IMR-90 (cell line): ENCODE measurements around the gene KRT8.

Source experiments
- BHLHE40 ChIP-seq: fragments of 150-350 bp; IDR thresholded peaks from 2 replicates; pipeline ENCODE4 v1.6.1; 2016; ENCODE audit warnings: mild to moderate bottlenecking, low read depth, low read length
- MXI1 ChIP-seq: IDR thresholded peaks from 2 replicates; pipeline ENCODE4 v1.6.1; 2012; ENCODE audit warnings: low read depth, mild to moderate bottlenecking, low read length, moderate library complexity, borderline replicate concordance
- NFE2L2 ChIP-seq: fragments of 150-350 bp; IDR thresholded peaks from 2 replicates; pipeline ENCODE4 v1.6.1; 2016; ENCODE audit warnings: low read depth, mild to moderate bottlenecking, low read length
- POLR2A ChIP-seq: IDR thresholded peaks from 2 replicates; pipeline ENCODE4 v1.6.1; 2012; ENCODE audit warnings: mild to moderate bottlenecking, low read depth, low read length
- RAD21 ChIP-seq: IDR thresholded peaks from 2 replicates; pipeline ENCODE4 v1.6.1; 2012; ENCODE audit warnings: low read length, improper control_type of control experiment
- RCOR1 ChIP-seq: IDR thresholded peaks from 2 replicates; pipeline ENCODE4 v1.6.1; 2012; ENCODE audit warnings: mild to moderate bottlenecking, low read length, improper control_type of control experiment; ENCODE audit not compliant: insufficient replicate concordance
- SMC3 ChIP-seq: fragments of 150-350 bp; IDR thresholded peaks from 2 replicates; pipeline ENCODE4 v1.6.1; 2016; ENCODE audit warnings: low read depth, mild to moderate bottlenecking, antibody characterized with exemption, low read length, moderate library complexity
- TF ChIP-seq, protein P1 (sequence below): conservative IDR thresholded peaks from 2 replicates; pipeline ENCODE4 v1.5.1; 2012; ENCODE audit warnings: mild to moderate bottlenecking, low read depth, low read length, improper control_type of control experiment
- TF ChIP-seq, protein P2 (sequence below): fragments of 150-350 bp; IDR thresholded peaks from 2 replicates; pipeline ENCODE4 v1.6.1; 2017; ENCODE audit warnings: mild to moderate bottlenecking, antibody characterized with exemption, low read length, low read depth
- TF ChIP-seq, protein P3 (sequence below): fragments of 150-350 bp; IDR thresholded peaks from 2 replicates; pipeline ENCODE4 v1.6.1; 2016; ENCODE audit warnings: low read depth, mild to moderate bottlenecking, low read length, moderate library complexity, borderline replicate concordance

DNA sequence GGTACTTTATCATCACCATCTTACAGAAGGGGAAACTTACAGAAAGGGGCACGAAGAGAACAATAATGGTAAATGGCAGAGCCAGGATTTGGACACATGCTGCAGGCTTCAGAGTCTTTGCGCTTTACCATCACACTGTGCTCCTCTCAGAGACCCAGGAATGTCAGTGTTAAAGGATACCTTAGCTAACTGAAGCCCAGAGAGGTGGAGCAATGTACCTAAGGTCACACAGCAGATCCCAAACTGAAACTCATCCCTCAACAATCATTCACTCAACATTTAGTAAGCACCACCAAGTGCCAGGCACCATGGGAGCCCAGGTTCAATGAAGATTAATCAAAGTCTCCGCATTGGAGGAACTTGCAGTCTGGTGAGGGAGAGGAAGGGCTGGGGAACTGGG lies 48.1 kb downstream of the KRT8 start:
- TF ChIP-seq, protein P1, sequence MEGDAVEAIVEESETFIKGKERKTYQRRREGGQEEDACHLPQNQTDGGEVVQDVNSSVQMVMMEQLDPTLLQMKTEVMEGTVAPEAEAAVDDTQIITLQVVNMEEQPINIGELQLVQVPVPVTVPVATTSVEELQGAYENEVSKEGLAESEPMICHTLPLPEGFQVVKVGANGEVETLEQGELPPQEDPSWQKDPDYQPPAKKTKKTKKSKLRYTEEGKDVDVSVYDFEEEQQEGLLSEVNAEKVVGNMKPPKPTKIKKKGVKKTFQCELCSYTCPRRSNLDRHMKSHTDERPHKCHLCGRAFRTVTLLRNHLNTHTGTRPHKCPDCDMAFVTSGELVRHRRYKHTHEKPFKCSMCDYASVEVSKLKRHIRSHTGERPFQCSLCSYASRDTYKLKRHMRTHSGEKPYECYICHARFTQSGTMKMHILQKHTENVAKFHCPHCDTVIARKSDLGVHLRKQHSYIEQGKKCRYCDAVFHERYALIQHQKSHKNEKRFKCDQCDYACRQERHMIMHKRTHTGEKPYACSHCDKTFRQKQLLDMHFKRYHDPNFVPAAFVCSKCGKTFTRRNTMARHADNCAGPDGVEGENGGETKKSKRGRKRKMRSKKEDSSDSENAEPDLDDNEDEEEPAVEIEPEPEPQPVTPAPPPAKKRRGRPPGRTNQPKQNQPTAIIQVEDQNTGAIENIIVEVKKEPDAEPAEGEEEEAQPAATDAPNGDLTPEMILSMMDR, result no peak
- TF ChIP-seq, protein P2, sequence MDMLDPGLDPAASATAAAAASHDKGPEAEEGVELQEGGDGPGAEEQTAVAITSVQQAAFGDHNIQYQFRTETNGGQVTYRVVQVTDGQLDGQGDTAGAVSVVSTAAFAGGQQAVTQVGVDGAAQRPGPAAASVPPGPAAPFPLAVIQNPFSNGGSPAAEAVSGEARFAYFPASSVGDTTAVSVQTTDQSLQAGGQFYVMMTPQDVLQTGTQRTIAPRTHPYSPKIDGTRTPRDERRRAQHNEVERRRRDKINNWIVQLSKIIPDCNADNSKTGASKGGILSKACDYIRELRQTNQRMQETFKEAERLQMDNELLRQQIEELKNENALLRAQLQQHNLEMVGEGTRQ, result no peak
- no peak for TF ChIP-seq POLR2A
- TF ChIP-seq BHLHE40, result no peak
- TF ChIP-seq SMC3, result no peak
- TF ChIP-seq RCOR1, result no peak
- no peak for TF ChIP-seq NFE2L2
- TF ChIP-seq, protein P3, sequence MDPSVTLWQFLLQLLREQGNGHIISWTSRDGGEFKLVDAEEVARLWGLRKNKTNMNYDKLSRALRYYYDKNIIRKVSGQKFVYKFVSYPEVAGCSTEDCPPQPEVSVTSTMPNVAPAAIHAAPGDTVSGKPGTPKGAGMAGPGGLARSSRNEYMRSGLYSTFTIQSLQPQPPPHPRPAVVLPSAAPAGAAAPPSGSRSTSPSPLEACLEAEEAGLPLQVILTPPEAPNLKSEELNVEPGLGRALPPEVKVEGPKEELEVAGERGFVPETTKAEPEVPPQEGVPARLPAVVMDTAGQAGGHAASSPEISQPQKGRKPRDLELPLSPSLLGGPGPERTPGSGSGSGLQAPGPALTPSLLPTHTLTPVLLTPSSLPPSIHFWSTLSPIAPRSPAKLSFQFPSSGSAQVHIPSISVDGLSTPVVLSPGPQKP, result no peak
- TF ChIP-seq RAD21, result no peak
- TF ChIP-seq MXI1, result no peak
